GM21381 (cell line): ENCODE data around the gene ZBTB12.
A peak's percentile ranks its signal among the peaks of the same experiment; 100 is the strongest.

Source experiments
- ATAC-seq: cut with Tn5 transposase; IDR thresholded peaks from one replicate; pipeline ENCODE4 v1.9.1; 2021; ENCODE audit warnings: mild to moderate bottlenecking, moderate library complexity; ENCODE audit not compliant: unreplicated experiment

ZBTB12 gene

GRCh38 chr6:31897612-31898382 lies 4.1 kb downstream of the ZBTB12 start, which contains the start of gene EHMT2:
EHMT2 (minus strand) TSS chr6:31897698; CDS start chr6:31897677, 21 bp downstream.
- peak; percentile 54 for ATAC-seq

- no peak for ATAC-seq
Observed at GRCh38 chr6:31896856-31897611, 4.9 kb downstream of the ZBTB12 start.

- ATAC-seq: no peak
Observed at GRCh38 chr6:31896493-31896855, 5.4 kb downstream of the ZBTB12 start.

GRCh38 chr6:31892821-31893220 lies 9.1 kb downstream of the ZBTB12 start:
- ATAC-seq: no peak

- no peak for ATAC-seq
Observed at GRCh38 chr6:31889331-31889972, 12.4 kb downstream of the ZBTB12 start.

GRCh38 chr6:31888276-31889258 lies 13.3 kb downstream of the ZBTB12 start:
- ATAC-seq: no peak

- no peak for ATAC-seq
Observed at GRCh38 chr6:31887173-31888007, 14.5 kb downstream of the ZBTB12 start.

GRCh38 chr6:31886541-31886991 lies 15.3 kb downstream of the ZBTB12 start:
- no peak for ATAC-seq

GRCh38 chr6:31884528-31885035 lies 17.3 kb downstream of the ZBTB12 start:
- ATAC-seq: no peak

GRCh38 chr6:31883676-31884075 lies 18.2 kb downstream of the ZBTB12 start:
- no peak for ATAC-seq

- no peak for ATAC-seq
Observed at GRCh38 chr6:31882344-31882743, 19.5 kb downstream of the ZBTB12 start.

- ATAC-seq: no peak
Observed at GRCh38 chr6:31881136-31881859, 20.6 kb downstream of the ZBTB12 start.

GRCh38 chr6:31880616-31881015 lies 21.3 kb downstream of the ZBTB12 start:
- ATAC-seq: no peak

- no peak for ATAC-seq
Observed at GRCh38 chr6:31879901-31880300, 22.0 kb downstream of the ZBTB12 start.

- no peak for ATAC-seq
Observed at GRCh38 chr6:31879143-31879542, 22.7 kb downstream of the ZBTB12 start.

GRCh38 chr6:31878726-31879125 lies 23.2 kb downstream of the ZBTB12 start, which contains the start of gene SLC44A4:
SLC44A4 (minus strand) TSS chr6:31878997; CDS start chr6:31878980, 17 bp downstream.
- no peak for ATAC-seq

- ATAC-seq: no peak
Observed at GRCh38 chr6:31878222-31878621, 23.7 kb downstream of the ZBTB12 start.

GRCh38 chr6:31877651-31878161 lies 24.2 kb downstream of the ZBTB12 start:
- ATAC-seq: no peak
